Duodenal mucosa (tissue), 2 donors: ENCODE results near the gene ARMC9.
A peak's percentile ranks its signal among the peaks of the same experiment; 100 is the strongest.

Experiments
- H3K27ac ChIP-seq: one replicate; pipeline ENCODE4 v1.7.0; 2013; ENCODE audit warnings: low read depth, low read length
- H3K27me3 ChIP-seq, 2 donors: one replicate each; pipeline ENCODE4 v1.7.0; 2013; ENCODE audit warnings: low read length in 2 of 2, control low read depth in 1 of 2; ENCODE audit not compliant: insufficient read depth in 2 of 2, control insufficient read depth in 1 of 2
- H3K36me3 ChIP-seq, 2 donors: one replicate each; pipeline ENCODE4 v1.7.0; 2013; ENCODE audit warnings: low read length in 2 of 2, control low read depth in 1 of 2; ENCODE audit not compliant: insufficient read depth in 2 of 2, control insufficient read depth in 1 of 2
- H3K4me1 ChIP-seq, 2 donors: one replicate each; pipeline ENCODE4 v1.7.0; 2013; ENCODE audit warnings: low read length in 2 of 2, control low read depth in 1 of 2; ENCODE audit not compliant: insufficient read depth in 2 of 2, control insufficient read depth in 1 of 2
- H3K4me3 ChIP-seq, 2 donors: one replicate each; pipeline ENCODE4 v1.7.0; 2013; ENCODE audit warnings: low read length in 2 of 2, low read depth in 1 of 2
- H3K9ac ChIP-seq, 2 donors: one replicate each; pipeline ENCODE4 v1.7.0; 2013; ENCODE audit warnings: low read length in 2 of 2, low read depth in 1 of 2
- H3K9me3 ChIP-seq, 2 donors: one replicate each; pipeline ENCODE4 v1.7.0; 2013; ENCODE audit warnings: low read length in 2 of 2, control low read depth in 1 of 2; ENCODE audit not compliant: control insufficient read depth in 1 of 2

Gene ARMC9

DNA sequence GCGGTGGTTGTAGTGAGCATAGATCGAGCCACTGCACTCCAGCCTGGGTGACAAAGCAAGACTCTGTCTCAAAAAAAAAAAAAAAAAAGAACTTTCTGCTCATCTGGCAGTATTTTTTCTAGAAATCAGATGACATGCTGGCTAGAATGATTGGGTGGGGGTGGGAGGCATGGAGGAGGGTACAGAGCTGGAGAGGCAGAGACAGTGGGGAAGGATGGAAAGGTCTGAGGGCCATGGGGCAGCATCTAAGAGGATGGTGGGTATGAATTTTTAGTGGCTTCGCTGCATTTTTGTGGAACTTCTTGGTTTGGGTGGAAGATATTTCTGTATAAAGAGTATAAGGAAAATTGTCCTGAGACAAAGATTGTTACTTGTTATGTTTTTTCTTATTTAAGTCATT lies 23.3 kb downstream of the ARMC9 start:
- H3K4me1 ChIP-seq, result peaks cover 0 to 9% of the 10 kb centered on the region in 2 donors
- no peaks in the 10 kb centered on the region for H3K9me3 ChIP-seq
- H3K36me3 ChIP-seq, result peaks cover 0 to 2% of the 10 kb centered on the region in 2 donors
- H3K9ac ChIP-seq, result no peak overlapping the region
- no peak overlapping the region for H3K4me3 ChIP-seq
- peak overlapping the region; percentile 55 for H3K27ac ChIP-seq
- no peaks in the 10 kb centered on the region for H3K27me3 ChIP-seq

DNA sequence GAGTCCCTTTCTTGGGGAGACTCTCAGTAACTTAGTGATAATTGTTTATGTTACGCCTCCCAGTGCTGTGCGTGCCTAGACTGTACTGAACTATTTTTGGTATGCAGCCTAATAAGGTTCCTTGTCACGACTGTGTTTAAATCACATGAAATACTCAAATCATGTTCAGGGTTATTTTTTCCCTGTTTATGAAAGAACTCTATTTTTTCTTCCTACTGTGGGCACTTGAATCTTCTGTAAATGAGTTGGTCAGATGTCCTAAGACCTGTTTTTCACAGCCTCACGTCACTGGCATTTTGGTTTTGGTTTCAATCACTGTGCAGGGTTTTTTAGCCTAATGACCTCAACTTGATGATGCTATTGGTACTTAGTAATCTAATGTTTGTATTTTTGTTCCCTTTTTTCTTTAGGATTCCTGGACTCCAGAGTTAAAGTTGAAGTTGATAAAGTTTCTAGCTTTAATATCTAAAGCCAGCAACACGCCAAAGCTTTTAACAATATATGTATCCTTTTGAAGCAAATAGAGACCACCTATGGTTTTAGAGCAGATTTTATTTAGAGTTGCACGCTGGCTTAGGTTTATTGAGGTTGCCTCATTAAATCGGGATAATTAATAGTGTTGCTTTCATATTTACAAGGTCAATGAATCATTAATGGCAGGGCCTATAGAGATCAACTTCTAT lies 24.0 kb downstream of the ARMC9 start:
- H3K4me1 ChIP-seq, result peaks cover under 1 to 10% of the 10 kb centered on the region in 2 donors
- no peaks in the 10 kb centered on the region for H3K9me3 ChIP-seq
- H3K27ac ChIP-seq, result peak overlapping the region; percentile 55
- H3K4me3 ChIP-seq, result no peak overlapping the region
- no peak overlapping the region for H3K9ac ChIP-seq
- H3K36me3 ChIP-seq, result peaks cover 0 to 2% of the 10 kb centered on the region in 2 donors
- H3K27me3 ChIP-seq, result no peaks in the 10 kb centered on the region

DNA sequence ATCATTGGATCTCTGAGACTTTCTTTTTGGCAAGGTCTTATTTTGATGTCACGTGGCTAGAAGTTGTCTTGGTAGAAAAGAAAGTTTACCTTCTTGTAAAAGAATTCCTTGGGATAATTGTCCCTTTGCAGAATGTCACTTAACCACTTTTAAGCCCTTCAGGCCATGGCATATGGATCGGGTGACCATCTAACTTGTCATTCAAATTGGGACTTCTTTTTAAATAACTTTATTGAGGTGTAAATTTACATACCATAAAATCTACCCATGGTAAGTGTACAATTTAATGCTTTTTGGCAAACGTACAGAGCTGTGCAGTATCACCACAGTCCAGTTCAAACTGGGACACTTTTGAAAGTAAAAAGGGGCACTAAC lies 24.6 kb downstream of the ARMC9 start:
- Histone ChIP-seq H3K27ac (no peak overlapping the region), H3K4me3 (no peak overlapping the region), H3K9ac (no peak overlapping the region), H3K4me1 (peaks cover 6 to 15% of the 10 kb centered on the region in 2 donors), H3K27me3 (no peaks in the 10 kb centered on the region), H3K36me3 (peaks cover 0 to 2% of the 10 kb centered on the region in 2 donors), H3K9me3 (no peaks in the 10 kb centered on the region)

DNA sequence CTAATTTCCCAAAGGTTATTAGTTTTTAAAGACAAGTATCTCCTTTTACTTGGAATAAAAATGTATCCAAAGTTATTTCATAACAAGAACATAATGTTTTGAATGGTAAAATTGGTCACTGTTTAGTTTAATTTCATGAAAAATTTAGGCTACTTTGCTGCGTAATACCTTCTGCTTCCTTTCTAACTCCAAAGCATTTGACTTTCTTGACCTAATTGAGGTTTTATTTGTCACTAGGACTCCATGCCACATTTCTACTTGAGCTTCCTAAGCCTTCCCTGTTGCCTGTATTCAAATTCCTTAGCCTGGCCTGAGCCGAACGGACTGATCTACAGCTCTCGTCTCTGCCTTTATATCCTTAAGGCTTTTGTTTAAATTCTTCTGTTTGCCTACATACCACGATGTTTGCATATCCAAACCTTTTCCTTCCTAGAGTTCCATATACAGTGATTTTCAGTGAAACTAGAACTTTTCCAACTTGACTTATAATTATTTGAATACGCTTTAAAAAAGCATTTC lies 25.1 kb downstream of the ARMC9 start:
- Histone ChIP-seq H3K4me3 (no peak overlapping the region), H3K9ac (no peak overlapping the region), H3K36me3 (peaks cover 0 to 2% of the 10 kb centered on the region in 2 donors), H3K27ac (no peak overlapping the region), H3K27me3 (no peaks in the 10 kb centered on the region), H3K9me3 (no peaks in the 10 kb centered on the region), H3K4me1 (peaks cover 11 to 20% of the 10 kb centered on the region in 2 donors)

DNA sequence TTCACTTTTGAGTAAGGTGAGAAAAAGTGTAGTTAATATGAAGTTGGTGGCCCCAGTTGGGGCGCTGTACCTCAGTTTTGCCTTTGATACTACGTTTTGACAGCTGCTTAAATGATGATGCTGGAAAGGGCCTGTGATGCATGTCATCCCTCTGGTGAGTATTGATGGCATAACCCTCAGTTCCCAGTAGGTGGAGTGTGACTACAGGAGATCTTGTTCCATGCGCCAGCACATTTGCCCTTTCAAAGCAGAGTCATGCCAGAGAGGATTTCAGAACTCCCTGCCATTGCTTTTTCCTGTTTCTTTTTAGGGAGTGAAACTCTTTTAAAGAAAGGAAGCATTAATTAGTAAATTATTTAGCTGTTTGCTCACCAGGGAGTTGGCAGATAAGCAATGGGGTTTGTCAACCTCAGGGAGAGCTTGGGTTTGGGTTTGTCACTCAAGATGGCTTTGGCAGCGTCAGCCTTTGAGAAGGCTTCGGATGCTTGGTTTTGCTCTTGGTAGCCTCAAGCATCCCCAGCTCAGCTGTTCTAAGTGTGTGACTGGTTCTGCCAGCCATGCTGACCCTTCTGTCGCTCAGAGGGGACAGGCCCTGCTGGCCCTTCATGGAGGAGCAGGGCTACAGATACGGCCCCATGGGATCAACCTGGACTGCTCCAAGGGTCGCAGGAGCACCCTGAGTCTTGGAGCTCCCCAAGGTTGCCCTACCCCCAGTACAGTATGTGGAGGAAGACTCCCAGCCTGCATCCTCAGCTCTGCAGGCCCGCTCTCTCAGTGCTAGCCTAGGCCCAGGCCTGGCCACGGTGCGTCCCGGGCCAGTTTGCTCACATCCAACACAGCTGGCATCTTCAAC lies 29.1 kb downstream of the ARMC9 start:
- H3K4me1 ChIP-seq, result peaks cover 21 to 28% of the 10 kb centered on the region in 2 donors
- no peak overlapping the region for H3K27ac ChIP-seq
- H3K4me3 ChIP-seq, result no peak overlapping the region
- H3K9ac ChIP-seq, result no peak overlapping the region
- H3K9me3 ChIP-seq, result no peaks in the 10 kb centered on the region
- H3K36me3 ChIP-seq, result no peaks in the 10 kb centered on the region
- H3K27me3 ChIP-seq, result no peaks in the 10 kb centered on the region

DNA sequence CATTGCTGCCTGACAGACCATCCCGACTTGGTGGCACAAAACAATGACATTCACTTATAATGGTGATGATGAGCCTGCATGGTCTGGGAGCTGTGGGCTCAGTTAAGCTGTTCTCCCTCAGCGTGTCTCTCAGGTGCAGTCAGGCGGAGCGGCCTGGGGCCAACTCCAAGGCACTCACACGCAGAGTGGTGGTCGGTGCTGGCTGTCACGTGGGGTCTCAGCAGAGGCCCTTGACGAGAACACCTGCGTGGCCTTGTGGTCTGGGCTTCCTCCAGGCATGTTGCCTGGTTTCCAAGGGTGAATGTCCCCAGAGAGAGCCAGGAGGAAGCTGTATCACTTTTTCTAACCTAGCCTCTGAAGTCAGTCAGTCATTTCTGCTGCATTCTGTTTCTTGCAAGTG lies 29.8 kb downstream of the ARMC9 start:
- no peaks in the 10 kb centered on the region for H3K9me3 ChIP-seq
- H3K4me3 ChIP-seq, result no peak overlapping the region
- H3K9ac ChIP-seq, result no peak overlapping the region
- H3K27me3 ChIP-seq, result no peaks in the 10 kb centered on the region
- H3K4me1 ChIP-seq, result peaks cover 21% of the 10 kb centered on the region in 2 donors
- H3K27ac ChIP-seq, result no peak overlapping the region
- no peaks in the 10 kb centered on the region for H3K36me3 ChIP-seq

DNA sequence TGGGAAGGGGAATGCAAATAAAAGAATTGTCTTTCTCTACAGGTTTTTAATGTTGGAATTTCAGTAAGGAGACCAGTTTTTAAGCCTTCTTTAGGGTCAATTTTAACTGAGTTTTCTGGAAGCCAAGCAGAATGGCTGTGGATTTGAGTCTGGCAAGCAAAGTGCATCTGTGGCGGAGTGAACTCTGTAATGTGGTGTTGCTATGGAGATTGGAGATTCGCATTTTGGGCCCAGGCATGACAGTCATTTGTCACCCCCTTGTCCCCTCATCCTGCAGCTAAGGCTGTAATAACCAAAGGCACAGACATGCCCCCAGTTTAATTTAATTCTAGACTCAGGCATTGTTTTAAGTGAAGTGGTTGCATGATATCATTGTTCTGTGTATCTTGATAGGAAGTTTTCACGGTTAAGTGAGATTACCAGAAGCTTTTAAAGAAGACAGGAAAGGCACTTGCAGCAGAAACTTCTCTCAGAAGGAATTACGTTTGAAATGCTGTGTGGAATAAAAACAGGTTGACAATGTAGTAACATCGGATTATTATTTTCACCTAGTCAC lies 30.6 kb downstream of the ARMC9 start:
- Histone ChIP-seq H3K9me3 (no peaks in the 10 kb centered on the region), H3K27ac (no peak overlapping the region), H3K9ac (no peak overlapping the region), H3K36me3 (no peaks in the 10 kb centered on the region), H3K4me1 (peaks cover 20 to 21% of the 10 kb centered on the region in 2 donors), H3K27me3 (no peaks in the 10 kb centered on the region), H3K4me3 (no peak overlapping the region)

DNA sequence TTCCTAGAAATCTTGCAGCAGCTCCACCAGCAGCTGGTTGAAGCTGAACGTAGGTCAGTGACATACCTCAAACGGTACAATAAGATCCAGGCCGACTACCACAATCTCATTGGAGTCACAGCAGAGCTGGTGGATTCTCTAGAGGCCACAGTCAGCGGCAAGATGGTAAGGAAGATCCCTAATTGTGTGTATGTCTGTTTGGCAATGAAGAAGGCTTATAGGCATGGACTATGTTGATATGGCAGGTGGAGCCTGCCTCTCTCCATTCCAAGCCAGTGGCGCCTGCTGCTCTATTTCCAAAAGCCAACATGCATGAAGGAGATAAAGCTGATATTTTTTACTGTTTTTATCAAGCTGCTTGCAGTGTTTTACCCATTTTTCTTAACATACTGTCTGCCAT lies 36.8 kb downstream of the ARMC9 start:
- Histone ChIP-seq H3K4me3 (no peak overlapping the region), H3K4me1 (peaks cover 0 to 3% of the 10 kb centered on the region in 2 donors), H3K27me3 (no peaks in the 10 kb centered on the region), H3K27ac (no peak overlapping the region), H3K9ac (no peak overlapping the region), H3K36me3 (no peaks in the 10 kb centered on the region), H3K9me3 (no peaks in the 10 kb centered on the region)

DNA sequence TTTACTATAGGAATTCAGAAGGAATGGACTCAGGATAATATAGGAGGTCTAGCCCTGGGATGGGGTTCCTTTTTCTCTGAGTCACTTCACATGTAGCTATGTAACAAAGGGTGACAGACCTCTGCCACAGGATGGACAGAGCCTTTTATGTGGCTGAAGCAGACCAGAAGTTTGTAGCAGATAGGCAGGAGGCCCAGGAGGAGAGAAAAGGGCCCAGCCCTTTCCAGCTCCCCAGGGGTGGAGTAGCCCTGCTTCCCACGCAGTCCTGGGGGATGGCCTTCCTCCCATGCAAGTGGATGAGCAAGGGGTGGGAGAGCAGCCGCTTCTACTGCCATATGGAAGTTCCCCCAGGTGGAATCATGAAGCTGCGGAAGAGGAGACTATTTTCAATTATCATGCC lies 40.3 kb downstream of the ARMC9 start:
- Histone ChIP-seq H3K4me1 (peaks cover 3 to 11% of the 10 kb centered on the region in 2 donors), H3K9ac (no peak overlapping the region), H3K27ac (no peak overlapping the region), H3K9me3 (no peaks in the 10 kb centered on the region), H3K4me3 (no peak overlapping the region), H3K36me3 (no peaks in the 10 kb centered on the region), H3K27me3 (no peaks in the 10 kb centered on the region)

DNA sequence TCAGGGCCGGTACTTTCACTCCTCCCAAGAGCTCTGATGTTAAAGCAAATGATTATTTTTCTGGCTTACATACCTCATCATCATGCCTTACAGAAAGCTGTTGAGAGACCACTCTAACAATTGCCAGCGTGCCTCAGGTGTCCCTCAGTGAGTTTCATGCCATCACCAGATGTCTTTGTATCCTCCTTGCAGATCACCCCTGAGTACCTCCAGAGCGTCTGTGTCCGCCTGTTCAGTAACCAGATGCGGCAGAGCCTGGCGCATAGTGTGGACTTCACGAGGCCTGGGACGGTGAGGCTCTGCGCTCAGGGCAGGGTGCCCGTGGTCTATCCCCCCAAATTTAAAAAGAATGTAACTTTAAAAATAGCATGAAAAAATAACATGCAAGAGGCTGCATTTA lies 41.3 kb downstream of the ARMC9 start:
- Histone ChIP-seq H3K36me3 (no peaks in the 10 kb centered on the region), H3K9me3 (no peaks in the 10 kb centered on the region), H3K4me3 (no peak overlapping the region), H3K4me1 (peaks cover 12 to 18% of the 10 kb centered on the region in 2 donors), H3K27ac (no peak overlapping the region), H3K27me3 (no peaks in the 10 kb centered on the region), H3K9ac (no peak overlapping the region)
